Testis (tissue), 2 donors: ENCODE data around the gene SPINT3.

Experiments
- CTCF ChIP-seq, 3 experiments: fragments of 450-650 bp in 2 of 3; fragments of 200-600 bp in 1 of 3; sonication (generic) in 1 of 3; IDR thresholded peaks; one replicate each; pipeline ENCODE4 v1.5.1; 2016 to 2019; ENCODE audit warnings: antibody characterized with exemption in 3 of 3, mild to moderate bottlenecking in 2 of 3, moderate library complexity in 1 of 3
- POLR2A ChIP-seq: fragments of 450-650 bp; IDR thresholded peaks from one replicate; pipeline ENCODE4 v1.6.1; 2017; ENCODE audit warnings: antibody characterized with exemption, mild to moderate bottlenecking, moderate library complexity

- no peak for TF ChIP-seq CTCF (IDR thresholded peaks at IDR 0.05)
- no peak for TF ChIP-seq POLR2A
Measured at GRCh38 chr20:45485388-45485787, 30.0 kb downstream of the SPINT3 start.
